Stimulated activated CD8-positive, alpha-beta memory T cell treated with anti-CD3 and anti-CD28 coated beads, Interleukin-4, amount 100 ng/mL, for 4 hours (primary cell): ENCODE results near the gene DEFB124.
"Not testable (repeated sequence)": the region's sequence is repeated elsewhere in the genome, so short reads cannot be mapped to it uniquely, and the experiment has no call there.

Source experiments
- DNase-seq, 2 donors: peaks; one replicate each; pipeline ENCODE4 v3.0.0-alpha.2; 2020; ENCODE audit warnings: low read depth in 2 of 2, low spot score in 1 of 2

Gene DEFB124, protein sequence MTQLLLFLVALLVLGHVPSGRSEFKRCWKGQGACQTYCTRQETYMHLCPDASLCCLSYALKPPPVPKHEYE

GRCh38 chr20:31474758-31475427, at the start of gene DEFB124, which contains the start of gene REM1:
Gene DEFB124 (minus strand): TSS chr20:31475127. CDS start chr20:31473013, 2,114 bp downstream.
Gene REM1 (plus strand): TSS chr20:31475288. CDS start chr20:31476446, 1,158 bp downstream.
- no peak for DNase-seq

DNA sequence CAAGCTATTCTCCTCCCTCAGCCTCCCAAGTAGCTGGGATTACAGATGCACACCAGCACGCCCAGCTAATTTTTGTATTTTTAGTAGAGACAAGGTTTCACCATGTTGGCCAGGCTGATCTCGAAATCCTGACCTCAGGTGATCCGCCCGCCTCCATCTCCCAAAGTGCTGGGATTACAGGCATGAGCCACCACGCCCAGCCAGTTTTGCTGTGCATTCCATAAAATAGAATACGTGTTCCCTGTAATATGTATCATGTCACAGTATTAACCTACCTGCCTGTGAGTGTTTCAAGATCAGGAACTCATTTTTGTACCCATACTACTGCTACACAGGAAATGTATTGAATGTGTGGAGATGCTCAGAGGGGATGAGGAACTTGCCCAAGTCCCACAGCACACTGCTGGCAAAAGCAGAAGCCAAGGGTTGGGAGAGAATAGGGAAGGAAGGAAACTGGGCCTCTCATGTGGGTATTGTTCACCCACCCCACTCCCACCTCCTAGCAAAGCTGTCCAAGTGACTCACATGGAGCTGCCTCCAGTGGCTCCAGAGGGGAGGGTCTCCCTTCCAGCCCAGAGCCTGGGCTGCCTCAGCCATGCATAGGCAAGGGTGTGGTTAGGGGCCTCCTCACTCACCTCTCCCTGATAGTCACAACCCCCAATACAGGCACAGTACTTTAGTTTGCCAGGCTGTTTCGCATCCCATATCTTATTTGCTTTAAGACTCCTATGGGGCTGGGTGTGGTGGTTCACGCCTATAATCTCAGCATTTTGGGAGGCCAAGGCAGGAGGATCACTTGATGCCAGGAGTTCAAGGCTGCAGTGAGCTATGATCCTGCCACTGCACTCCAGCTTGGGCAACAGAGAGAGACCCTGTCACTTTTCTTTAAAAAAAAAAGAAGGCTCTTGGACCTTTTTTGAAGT, 48.7 kb upstream of the DEFB124 start:
- no peak for DNase-seq

DNA sequence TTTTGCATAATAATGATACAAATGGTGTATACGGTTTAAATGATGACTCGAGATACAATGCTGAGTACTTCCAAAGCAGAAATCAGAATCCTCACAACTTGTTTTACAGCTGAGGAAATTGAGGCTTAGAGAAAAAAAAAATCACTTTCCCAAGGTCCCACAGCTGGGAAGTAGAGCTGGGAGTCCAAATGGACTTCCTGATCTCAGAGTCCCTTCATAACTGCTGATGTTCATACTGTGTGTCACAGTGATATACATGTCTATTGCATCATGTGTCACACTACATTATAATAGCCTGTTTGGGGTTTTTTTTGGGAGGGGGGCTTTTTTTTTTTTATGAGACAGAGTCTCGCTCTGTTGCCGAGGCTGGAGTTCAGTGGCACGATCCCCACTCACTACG, 47.8 kb upstream of the DEFB124 start:
- no peak for DNase-seq

- DNase-seq = not testable (repeated sequence)
Measured at GRCh38 chr20:31521267-31521666, 46.3 kb upstream of the DEFB124 start.

DNA sequence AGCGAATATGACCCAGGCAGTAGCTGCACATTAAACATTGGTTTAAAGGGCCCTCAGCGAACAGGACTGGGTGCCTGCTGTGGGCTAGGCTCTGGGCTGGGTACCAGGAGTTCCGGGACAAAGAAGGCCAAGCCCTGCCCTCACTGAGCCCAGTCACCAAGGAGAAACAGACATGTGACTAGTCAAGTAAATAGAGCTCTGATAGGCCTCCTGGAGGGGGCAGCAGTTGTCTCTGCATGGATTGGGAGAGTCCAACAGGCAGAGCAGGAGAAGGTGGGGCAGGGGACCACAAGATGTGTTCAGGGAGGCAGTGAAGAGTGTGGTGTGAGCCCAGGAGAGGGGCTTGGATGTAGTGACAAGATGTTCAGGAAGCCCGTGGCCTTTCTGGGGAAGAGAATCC, 42.4 kb upstream of the DEFB124 start:
- no peak for DNase-seq

DNA sequence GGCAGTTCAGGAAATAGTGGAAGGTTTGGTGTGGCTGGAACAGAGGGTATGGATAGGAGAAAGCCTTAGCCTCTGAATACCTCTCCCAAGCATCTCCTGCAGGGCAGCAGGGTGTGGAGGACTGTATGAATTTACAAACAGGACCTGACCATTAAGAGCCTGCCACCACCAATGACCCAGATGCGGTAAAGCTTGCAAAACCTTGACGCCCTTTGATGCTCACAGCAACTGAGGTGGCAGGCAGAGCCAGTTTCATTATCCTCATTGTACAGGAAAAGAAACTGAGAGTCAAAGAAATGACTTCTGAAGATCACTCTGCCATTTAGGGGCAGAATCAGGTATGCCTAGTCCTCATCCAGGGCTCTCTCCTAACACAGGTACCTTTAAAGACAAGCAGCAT, 41.7 kb upstream of the DEFB124 start:
- DNase-seq = no peak

DNA sequence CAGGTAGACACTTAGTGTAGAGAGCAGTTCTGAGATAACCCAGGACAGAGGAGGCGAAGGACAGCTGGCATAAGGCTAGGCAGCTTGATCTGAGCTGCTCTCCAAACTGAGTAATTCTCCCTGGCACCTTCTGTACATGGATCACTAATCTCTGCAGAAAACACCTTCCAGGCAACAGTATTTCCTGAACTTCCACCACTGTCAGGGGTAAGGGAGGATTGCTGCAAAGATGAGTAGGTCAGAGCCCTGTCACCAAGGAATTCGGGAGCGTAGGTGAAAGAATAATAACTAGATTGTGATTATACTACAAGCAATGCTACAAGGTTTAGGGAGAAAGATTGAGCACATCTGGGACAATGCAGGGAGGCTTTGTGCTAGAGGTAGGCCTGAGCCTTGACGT, 41.2 kb upstream of the DEFB124 start:
- no peak for DNase-seq

- DNase-seq = no peak
Measured at GRCh38 chr20:31515775-31516107, 40.8 kb upstream of the DEFB124 start.

- no peak for DNase-seq
Measured at GRCh38 chr20:31515072-31515774, 40.3 kb upstream of the DEFB124 start.

- DNase-seq = peak; percentile 75 to 77
Measured at GRCh38 chr20:31514154-31515071, 39.5 kb upstream of the DEFB124 start, which contains the start of gene HM13. Gene HM13 (plus strand): TSS chr20:31514442. CDS start chr20:31514552, 110 bp downstream.

DNA sequence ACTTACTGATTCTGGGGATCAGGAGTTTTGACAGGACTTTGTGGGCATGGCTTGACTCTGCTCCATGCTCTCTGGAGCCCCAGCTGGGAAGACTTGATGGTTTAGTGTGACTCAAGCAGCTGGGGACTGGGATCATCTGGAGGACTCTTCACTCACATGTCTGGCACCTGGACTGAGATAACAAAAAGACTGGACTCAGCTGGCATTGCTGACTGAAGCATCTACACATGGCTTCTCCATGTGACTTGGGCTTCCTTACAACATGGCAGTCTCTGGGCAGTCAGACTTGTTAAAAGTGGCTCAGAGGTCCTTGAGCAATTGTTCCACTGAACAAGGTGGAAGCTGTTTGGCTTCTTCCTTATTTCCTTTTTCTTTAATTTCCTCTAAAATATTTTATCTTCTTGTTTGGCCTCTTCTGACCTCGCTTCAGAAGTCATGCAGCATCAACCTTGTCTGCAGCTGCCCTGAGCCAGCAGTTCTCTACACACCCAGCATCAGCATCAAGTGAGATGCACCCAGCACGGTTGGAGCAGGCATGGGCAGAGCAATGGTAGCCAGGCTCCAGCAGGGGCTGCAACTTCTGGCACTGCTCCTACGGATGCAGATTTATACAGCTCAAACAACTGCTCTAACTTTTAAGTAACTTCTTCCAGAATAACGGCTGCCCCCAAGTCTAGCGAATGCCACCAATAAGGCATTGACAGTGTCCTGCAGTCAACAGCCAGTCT, 33.8 kb upstream of the DEFB124 start:
- no peak for DNase-seq

DNA sequence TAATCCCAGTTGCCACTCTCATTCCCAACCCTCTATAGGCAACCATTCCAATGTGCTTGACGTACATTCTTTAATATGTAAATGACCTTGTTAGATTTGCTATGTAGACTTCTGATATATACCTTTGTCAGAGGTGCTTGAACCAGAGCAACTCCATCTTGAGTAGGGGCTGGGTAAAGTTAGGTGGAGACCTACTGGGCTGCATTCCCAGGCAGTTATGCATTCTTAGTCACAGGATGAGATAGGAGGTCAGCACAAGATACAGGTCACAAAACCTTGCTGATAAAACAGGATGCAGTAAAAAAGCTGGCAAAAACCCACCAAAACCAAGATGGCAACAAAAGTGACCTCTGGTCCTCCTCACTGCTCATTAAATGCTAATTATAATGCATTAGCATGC, 31.0 kb upstream of the DEFB124 start:
- DNase-seq = no peak

- DNase-seq = peak; percentile 45 to 52
Measured at GRCh38 chr20:31502884-31503673, 28.2 kb upstream of the DEFB124 start.

DNA sequence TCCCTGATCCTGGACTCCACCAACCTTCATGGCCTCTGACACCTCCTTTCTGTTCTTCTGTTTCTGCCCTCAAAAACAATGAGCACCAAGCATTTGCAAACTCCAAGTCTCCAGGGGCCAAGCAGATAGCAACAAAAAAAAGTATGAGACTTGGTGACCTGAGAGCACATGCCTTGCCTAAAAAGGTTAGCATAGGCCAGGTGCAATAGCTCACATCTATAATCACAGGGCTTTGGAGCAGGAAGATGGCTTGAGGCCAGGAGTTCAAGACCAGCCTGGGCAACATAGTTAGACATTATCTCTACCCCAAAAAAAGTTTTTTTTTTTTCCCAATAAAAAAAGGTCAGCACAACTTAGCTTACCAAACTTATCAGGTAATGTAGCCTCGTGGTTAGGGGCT, 25.6 kb upstream of the DEFB124 start:
- DNase-seq = no peak

GRCh38 chr20:31497838-31498540, 23.1 kb upstream of the DEFB124 start:
- no peak for DNase-seq

DNA sequence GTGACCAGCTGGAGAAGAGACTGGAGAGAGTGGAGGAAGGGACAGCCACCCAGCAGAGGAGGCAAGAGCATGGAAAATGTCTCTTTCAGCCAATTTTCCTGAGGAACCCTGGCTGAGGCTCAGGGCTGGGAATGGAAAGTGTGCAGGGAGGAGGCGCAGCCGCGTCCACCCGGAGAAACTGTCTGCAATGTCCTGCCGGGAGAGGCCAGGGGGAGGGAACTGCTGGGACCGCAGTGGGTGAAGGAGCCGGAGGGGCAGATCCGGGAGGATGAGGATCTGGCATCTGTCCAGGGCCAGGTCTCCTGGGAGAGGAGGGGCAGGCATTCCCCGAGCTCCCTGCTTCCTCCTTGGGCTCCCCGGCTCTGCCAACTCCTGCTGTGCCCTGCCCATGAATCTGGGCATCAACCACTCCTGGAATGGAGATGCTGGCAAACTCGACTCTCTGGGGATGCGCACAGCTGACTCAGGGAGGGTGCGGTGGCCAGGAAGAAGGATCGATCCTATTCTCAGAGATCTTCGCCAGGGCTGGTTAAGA, 21.9 kb upstream of the DEFB124 start:
- no peak for DNase-seq

- no peak for DNase-seq
Measured at GRCh38 chr20:31494131-31494530, 19.2 kb upstream of the DEFB124 start.

DNA sequence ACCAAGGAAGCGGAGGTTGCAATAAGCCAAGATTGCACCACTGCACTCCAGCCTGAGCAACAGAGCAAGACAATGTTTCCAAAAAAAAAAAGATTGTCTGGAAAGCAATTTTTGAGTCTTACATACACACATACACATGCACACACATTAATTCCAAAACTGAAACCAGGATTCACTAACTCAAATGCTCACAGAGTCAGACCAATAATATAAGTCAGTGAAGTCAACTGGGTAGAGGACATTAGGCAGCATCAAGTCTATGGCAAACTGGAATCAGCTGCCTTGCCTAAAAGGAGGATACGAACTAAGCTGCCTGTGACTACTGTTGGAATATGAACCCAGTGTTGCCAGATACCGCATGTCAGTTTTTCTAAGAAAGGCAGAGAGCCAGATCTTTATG, 15.8 kb upstream of the DEFB124 start:
- DNase-seq = no peak
